HL-60 (cell line): ENCODE measurements around the gene CCT8L2.
"Not testable (repeated sequence)": the region's sequence is repeated elsewhere in the genome, so short reads cannot be mapped to it uniquely, and the experiment has no call there.

ENCODE experiments used
- CTCF ChIP-seq: IDR thresholded peaks from one replicate; pipeline ENCODE4 v1.5.1; 2011; ENCODE audit warnings: low read length, control low read depth, inconsistent platforms; ENCODE audit not compliant: insufficient read depth
- GABPA ChIP-seq: IDR thresholded peaks from 2 replicates; pipeline ENCODE4 v1.6.1; 2012; ENCODE audit warnings: low read depth
- POLR2AphosphoS5 ChIP-seq: IDR thresholded peaks from 2 replicates; pipeline ENCODE4 v1.6.1; 2012; ENCODE audit warnings: low read depth

DNA sequence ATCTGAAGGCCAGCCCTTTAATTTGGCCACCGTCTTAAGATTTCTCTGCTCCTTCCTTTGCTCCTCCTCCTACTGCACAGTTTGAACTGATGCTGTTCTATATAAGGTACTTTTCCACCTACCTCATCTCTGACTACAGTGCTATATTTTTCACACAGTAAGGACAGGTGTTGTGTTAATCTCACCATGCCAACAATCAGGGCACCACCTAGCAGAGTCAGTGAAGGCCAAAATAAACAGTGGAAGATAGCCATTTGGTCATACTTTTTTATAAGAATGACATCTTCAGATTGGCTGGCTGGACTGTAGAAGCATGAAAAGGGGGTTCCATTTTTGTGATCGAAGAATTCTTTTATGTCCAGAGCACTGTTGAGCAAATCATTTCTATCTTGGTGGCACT is 11.7 kb downstream of the CCT8L2 start:
- not testable (repeated sequence) for TF ChIP-seq CTCF, GABPA, POLR2AphosphoS5
